ENCODE measurements around the gene ARSG. TPM values are rescaled to one million over a fixed set of nuclear protein-coding genes. Genes with fewer than 3 reads are reported as not detected.

Gene ARSG
- total RNA-seq, 1 donor from 2014 or later: 19.5 TPM

DNA sequence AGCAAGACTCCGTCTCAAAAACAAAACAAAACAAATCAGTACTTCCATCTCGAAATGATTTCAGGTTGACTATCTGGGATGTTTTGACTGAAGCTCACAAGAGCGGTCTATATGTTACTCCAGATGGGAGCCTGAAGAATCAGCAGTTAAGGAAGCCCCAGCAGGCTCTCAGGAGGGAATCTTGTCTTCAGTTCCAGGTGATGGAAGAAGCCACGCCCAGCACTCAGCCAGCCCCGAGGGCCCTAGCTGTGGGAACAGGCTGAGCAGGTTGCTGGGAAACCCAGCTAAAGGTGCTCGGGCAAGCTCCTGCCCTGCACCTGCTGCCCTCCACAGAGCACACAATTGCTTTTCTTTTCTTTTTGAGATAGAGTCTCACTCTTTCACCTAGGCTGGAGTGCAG, 133.6 kb downstream of the ARSG start:
- peak; percentile 1 for DNase-seq (ENCODE audit: low spot score)
- Mint-ChIP-seq H3K36me3 (peaks cover 18% of the 10 kb centered on the region), H3K4me1 (peaks cover 3% of the 10 kb centered on the region), H3K9me3 (no peaks in the 10 kb centered on the region), H3K27me3 (ENCODE audit: insufficient read depth, low read depth) (peaks cover 2% of the 10 kb centered on the region), H3K27ac (no peak overlapping the region), H3K4me3 (no peak overlapping the region)
- H3K4me2 ChIP-seq: no peak overlapping the region
- peaks cover 8% of the 10 kb centered on the region for H3K4me1 ChIP-seq
- peaks cover 5% of the 10 kb centered on the region for H3F3A ChIP-seq (ENCODE audit: low read depth)
- no peaks in the 10 kb centered on the region for H3K9me3 ChIP-seq (ENCODE audit: low read depth)
- no peak overlapping the region for H3K9ac ChIP-seq
- H3K36me3 ChIP-seq: no peaks in the 10 kb centered on the region
- no peaks in the 10 kb centered on the region for H3K79me2 ChIP-seq (ENCODE audit: low read depth)
- H3K27ac ChIP-seq: no peak overlapping the region
- no peaks in the 10 kb centered on the region for H4K20me1 ChIP-seq (ENCODE audit: low read depth)
- no peak overlapping the region for H2AFZ ChIP-seq (replicated peaks)
- no peak for TF ChIP-seq EZH2phosphoT487 (IDR thresholded peaks at IDR 0.05)
- TF ChIP-seq, protein P1, sequence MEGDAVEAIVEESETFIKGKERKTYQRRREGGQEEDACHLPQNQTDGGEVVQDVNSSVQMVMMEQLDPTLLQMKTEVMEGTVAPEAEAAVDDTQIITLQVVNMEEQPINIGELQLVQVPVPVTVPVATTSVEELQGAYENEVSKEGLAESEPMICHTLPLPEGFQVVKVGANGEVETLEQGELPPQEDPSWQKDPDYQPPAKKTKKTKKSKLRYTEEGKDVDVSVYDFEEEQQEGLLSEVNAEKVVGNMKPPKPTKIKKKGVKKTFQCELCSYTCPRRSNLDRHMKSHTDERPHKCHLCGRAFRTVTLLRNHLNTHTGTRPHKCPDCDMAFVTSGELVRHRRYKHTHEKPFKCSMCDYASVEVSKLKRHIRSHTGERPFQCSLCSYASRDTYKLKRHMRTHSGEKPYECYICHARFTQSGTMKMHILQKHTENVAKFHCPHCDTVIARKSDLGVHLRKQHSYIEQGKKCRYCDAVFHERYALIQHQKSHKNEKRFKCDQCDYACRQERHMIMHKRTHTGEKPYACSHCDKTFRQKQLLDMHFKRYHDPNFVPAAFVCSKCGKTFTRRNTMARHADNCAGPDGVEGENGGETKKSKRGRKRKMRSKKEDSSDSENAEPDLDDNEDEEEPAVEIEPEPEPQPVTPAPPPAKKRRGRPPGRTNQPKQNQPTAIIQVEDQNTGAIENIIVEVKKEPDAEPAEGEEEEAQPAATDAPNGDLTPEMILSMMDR (IDR thresholded peaks at IDR 0.05): no peak
- TF ChIP-seq EZH2 (IDR thresholded peaks at IDR 0.05): no peak
- no peak overlapping the region for H3K4me3 ChIP-seq
- H3K27me3 ChIP-seq: no peaks in the 10 kb centered on the region

DNA sequence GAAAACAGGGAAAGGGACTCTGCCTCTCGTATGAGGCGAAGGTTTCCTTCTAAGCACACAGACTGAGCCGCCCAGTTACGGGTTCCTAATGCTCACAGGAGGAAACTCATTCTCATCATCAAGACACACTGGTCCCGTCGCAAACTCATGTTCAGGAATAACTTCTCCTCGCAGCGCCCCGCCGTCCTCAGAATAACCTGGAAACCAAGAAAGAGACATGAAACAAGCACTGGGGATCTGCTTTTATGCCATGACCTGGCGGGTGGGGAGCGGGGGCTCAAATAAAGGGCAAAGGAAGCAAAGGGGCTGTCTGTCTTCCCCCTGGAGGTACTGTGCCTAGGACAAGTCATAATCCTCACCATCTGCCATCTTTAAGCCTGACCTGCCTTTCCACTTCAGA, 134.7 kb downstream of the ARSG start:
- Mint-ChIP-seq H3K27ac (no peak overlapping the region), H3K9me3 (no peaks in the 10 kb centered on the region), H3K4me3 (no peak overlapping the region), H3K36me3 (peaks cover 8% of the 10 kb centered on the region), H3K4me1 (peaks cover 3% of the 10 kb centered on the region), H3K27me3 (ENCODE audit: insufficient read depth, low read depth) (no peaks in the 10 kb centered on the region)
- H3K79me2 ChIP-seq (ENCODE audit: low read depth): no peaks in the 10 kb centered on the region
- H3F3A ChIP-seq (ENCODE audit: low read depth): peaks cover 5% of the 10 kb centered on the region
- TF ChIP-seq EZH2phosphoT487 (IDR thresholded peaks at IDR 0.05): no peak
- TF ChIP-seq, protein P1 (IDR thresholded peaks at IDR 0.05): no peak
- no peak for TF ChIP-seq EZH2 (IDR thresholded peaks at IDR 0.05)
- no peaks in the 10 kb centered on the region for H3K27me3 ChIP-seq
- H3K4me3 ChIP-seq: no peak overlapping the region
- H3K27ac ChIP-seq: no peak overlapping the region
- no peaks in the 10 kb centered on the region for H4K20me1 ChIP-seq (ENCODE audit: low read depth)
- peaks cover 8% of the 10 kb centered on the region for H3K4me1 ChIP-seq
- H3K36me3 ChIP-seq: no peaks in the 10 kb centered on the region
- peak; percentile 0 for DNase-seq (ENCODE audit: low spot score)
- H2AFZ ChIP-seq (replicated peaks): no peak overlapping the region
- H3K9ac ChIP-seq: no peak overlapping the region
- no peaks in the 10 kb centered on the region for H3K9me3 ChIP-seq (ENCODE audit: low read depth)
- no peak overlapping the region for H3K4me2 ChIP-seq

DNA sequence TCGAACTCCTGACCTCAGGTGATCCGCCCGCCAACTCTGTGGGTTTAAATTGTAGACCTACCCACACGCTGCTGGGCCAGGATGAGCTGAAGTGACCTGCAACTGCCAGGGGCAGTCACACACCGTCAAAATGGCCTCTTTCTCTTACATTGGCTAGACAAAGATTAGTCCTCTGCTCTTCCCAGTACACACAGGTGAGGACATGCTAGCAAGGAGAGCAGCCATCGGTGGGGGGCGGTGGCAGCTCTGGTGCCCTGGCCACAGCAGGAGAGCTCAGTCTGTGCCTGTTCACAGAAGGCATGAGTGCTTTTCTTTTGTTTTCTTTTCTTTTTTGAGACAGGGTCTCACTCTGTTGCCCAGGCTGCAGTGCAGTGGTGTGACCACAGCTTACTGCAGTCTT, 136.3 kb downstream of the ARSG start:
- Histone ChIP-seq H3K36me3 (no peaks in the 10 kb centered on the region), H3K27ac (no peak overlapping the region), H3K4me2 (no peak overlapping the region), H3F3A (ENCODE audit: low read depth) (peaks cover 5% of the 10 kb centered on the region), H3K9me3 (ENCODE audit: low read depth) (no peaks in the 10 kb centered on the region), H3K4me3 (no peak overlapping the region), H3K27me3 (no peaks in the 10 kb centered on the region), H4K20me1 (ENCODE audit: low read depth) (no peaks in the 10 kb centered on the region), H3K9ac (no peak overlapping the region), H3K79me2 (ENCODE audit: low read depth) (no peaks in the 10 kb centered on the region), H3K4me1 (peaks cover 8% of the 10 kb centered on the region), H2AFZ (replicated peaks) (no peak overlapping the region)
- Mint-ChIP-seq H3K9me3 (no peaks in the 10 kb centered on the region), H3K36me3 (peaks cover 10% of the 10 kb centered on the region), H3K27ac (no peak overlapping the region), H3K27me3 (ENCODE audit: insufficient read depth, low read depth) (no peaks in the 10 kb centered on the region), H3K4me1 (peaks cover 6% of the 10 kb centered on the region), H3K4me3 (no peak overlapping the region)
- no peak for DNase-seq (ENCODE audit: low spot score)
- TF ChIP-seq, protein P1 (IDR thresholded peaks at IDR 0.05): no peak
- TF ChIP-seq EZH2phosphoT487 (IDR thresholded peaks at IDR 0.05) (no peak), EZH2 (IDR thresholded peaks at IDR 0.05) (no peak)
